Activated CD4-positive, alpha-beta T cell treated with anti-CD3 and anti-CD28 coated beads, Interleukin-2, Interleukin-6, amounts not matched to agents 100 ng/mL and 50 ng/mL, durations not matched to agents 16 hours and 8 hours (primary cell): ENCODE data around the gene HCRTR1.

Experiments used
- DNase-seq: peaks from one replicate; pipeline ENCODE4 v3.0.0-alpha.2; 2020

HCRTR1 gene

DNA sequence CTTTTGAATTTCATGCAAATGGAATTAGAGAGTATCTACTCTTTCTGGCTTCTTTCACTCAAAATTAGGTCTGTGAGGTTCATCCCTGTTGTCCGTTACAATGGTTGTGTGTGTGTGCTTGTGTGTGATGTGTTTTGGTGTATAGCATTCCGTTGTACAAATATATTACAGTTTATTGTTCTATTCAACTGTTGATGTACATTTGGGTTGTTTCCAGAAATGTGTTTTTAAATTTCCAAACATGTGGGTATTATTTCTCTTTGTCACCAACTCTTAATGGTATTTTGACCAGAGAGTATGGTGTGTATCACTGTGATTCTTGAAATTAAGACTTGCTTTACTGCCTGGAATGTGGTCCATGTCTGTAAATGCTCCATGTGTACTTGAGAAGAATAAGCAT, 16.8 kb upstream of the HCRTR1 start:
- no peak for DNase-seq

DNA sequence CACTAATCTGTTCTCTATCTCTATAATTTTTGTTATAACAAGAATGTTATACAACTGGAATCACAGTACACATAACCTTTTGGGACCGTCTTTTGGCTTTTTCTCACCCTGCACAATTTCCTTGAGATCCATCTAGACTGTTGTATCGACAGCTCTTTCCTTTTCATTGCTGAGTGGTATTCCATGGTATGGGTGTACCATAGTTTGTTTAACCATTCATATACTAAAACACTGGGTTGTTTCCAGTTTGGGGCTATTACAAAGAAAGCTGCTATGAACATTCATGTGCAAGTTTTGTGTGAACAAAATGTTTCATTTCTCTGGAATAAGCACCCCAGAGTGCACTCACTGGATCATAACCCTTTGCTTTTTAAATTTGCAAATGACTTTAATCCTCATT, 15.4 kb upstream of the HCRTR1 start:
- no peak for DNase-seq

DNA sequence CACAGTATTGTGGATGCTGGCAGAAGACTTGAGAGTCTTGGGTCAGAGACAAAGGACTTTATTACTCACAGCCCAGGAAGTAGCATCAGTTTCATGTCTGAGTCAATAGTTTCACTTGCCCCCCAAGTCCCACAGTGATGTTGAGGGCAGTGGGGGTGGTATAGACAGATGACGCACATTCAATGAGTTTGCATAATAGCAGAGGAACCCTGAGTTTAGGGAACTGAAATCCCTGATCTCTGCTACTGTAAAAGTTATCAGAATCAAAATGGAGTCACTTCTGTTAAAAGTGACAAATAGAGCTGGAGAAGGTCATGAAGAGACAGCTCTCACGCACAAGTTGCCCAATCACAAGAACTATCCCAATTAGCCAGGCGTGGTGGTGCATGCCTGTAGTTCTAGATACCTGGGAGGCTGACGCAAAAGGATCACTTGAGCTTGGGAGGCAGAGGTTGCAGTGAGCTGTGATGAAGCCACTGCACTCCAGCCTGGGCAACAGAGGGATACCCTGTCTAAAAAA, 11.5 kb upstream of the HCRTR1 start:
- DNase-seq, result peak; percentile 86

GRCh38 chr1:31607360-31607759, 10.1 kb upstream of the HCRTR1 start:
- no peak for DNase-seq

- no peak for DNase-seq
Observed at GRCh38 chr1:31609514-31610118, 7.9 kb upstream of the HCRTR1 start.

DNA sequence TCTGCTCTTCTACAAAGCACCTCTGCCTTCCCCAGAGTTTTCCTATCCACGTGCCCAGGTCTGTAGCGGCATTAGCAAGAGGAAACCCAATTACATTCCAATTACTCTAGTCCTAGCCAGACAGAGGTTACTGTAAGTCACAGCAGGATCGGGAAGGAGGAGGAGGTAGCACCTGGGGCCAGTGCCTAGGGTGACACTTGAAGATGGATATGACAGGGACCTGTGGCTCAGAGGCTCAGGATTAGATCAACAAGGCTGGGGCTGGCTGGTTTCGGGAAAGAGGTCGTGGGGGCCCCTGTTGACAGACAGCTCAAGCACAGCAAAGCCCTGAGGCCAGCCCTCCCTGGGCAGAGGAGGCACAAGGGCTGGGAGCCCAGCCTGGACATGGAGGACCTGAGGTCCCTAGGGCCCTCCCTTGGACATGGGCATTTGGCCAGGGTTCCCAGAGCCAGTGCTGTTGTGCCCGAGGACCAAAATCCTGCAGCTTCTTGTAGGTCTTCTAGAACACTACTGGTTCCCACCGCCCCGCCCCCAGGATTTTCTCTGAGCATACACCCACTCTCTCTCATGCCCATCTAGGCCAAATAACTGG, 3.0 kb upstream of the HCRTR1 start:
- DNase-seq, result no peak

- DNase-seq, result no peak
Observed at GRCh38 chr1:31615414-31615813, 2.1 kb upstream of the HCRTR1 start.

DNA sequence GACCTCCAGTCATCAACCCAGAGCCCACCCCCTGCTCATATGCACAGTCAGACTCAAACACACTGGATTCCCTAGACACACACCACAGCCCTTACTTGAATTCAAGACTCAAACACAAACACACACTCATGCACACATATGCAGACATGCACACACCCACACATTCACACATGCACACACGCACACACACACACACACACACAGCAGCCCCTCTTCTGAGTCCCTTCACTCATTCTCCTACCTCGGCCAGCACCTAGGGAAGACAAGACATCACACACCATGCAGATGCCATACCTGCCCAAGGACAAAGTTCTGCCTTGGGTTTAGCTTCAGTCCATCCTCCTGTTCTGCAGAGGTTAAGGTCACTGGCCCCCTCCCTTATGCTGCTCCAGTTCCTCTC, 1.6 kb upstream of the HCRTR1 start:
- no peak for DNase-seq

DNA sequence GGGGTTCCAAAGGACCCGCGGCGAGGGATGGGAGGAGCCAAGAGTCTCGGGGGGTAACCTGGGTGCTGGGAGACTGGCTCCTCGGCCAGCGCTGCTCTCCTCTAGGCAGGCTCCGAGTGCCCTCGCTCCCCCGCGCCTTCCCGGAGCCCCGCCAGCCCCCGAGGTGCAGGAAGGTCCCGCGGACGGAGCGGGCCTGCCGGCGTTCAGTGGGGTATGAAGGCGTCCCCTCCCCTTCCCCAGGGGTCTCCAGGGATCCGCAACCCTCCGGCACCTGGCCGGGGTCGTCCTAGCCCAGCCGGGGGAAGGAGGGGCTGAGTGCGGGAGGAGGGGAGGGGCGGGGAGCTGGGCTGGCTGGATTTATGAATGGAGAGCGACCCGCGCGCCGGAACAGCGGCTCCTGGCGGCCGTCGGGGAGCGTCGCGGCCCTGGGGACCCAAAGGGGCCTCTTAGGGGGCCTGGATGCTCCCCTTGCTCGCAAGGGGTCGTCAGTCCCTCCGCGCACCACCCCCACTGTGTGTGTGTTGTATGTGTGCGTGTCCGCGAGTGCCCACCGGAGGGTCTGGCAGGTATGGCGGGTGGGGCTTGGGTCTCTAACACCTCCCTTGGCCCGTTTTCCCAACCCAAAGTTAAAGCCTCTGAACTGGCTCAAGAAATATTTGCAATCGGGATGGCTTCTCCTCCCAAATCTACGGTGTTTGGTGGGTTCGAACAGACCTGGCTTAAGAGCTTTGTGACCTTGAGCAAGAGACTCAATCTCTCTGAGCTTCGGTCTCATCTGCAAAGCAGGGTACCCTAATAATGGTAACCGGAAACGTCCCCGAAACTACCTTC, 642 bp downstream of the HCRTR1 start:
- DNase-seq, result peak; percentile 49

- no peak for DNase-seq
Observed at GRCh38 chr1:31618916-31619846, 1.7 kb downstream of the HCRTR1 start.

DNA sequence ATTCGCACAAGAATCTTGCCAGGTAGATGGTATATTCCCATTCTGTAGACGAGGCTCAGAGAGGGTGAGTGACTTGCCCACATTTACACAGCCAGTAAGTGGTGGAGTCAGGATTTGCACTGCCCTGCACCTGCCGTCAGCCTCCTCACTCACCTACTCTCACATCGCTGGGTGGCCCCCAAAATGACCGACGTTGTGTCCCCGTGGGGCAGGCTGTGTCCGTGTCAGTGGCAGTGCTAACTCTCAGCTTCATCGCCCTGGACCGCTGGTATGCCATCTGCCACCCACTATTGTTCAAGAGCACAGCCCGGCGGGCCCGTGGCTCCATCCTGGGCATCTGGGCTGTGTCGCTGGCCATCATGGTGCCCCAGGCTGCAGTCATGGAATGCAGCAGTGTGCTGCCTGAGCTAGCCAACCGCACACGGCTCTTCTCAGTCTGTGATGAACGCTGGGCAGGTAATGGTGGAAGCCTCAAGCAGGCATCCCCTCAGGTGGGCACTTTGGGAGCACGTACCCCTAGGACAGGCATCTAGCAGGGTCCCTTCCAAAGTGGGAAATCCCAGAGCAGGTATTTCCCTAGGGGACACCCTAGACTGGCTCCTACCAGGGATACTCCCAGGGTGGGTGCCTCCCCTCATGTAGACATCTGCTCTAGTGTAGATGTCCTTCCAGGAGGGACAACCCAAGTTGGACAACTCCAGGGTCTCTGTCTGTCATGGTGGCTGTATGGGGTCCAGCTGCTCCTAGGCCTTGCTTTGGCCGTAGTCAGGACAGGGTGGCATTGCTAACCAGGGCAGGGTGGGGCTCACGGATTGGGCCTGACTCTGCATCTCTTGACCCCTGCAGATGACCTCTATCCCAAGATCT, 3.4 kb downstream of the HCRTR1 start:
- no peak for DNase-seq

DNA sequence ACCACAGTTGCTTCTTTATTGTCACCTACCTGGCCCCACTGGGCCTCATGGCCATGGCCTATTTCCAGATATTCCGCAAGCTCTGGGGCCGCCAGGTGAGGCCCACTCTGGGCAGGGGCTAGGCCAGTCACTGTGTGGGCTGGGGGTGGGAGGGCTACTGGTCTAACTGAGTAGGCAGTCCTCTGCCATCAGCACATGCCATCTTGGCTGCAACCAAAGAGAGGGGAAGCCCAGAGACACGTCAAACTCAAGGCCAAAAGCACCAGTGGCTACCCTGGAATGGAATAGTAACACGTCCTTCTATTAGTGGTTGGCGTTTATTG, 4.0 kb downstream of the HCRTR1 start:
- no peak for DNase-seq

DNA sequence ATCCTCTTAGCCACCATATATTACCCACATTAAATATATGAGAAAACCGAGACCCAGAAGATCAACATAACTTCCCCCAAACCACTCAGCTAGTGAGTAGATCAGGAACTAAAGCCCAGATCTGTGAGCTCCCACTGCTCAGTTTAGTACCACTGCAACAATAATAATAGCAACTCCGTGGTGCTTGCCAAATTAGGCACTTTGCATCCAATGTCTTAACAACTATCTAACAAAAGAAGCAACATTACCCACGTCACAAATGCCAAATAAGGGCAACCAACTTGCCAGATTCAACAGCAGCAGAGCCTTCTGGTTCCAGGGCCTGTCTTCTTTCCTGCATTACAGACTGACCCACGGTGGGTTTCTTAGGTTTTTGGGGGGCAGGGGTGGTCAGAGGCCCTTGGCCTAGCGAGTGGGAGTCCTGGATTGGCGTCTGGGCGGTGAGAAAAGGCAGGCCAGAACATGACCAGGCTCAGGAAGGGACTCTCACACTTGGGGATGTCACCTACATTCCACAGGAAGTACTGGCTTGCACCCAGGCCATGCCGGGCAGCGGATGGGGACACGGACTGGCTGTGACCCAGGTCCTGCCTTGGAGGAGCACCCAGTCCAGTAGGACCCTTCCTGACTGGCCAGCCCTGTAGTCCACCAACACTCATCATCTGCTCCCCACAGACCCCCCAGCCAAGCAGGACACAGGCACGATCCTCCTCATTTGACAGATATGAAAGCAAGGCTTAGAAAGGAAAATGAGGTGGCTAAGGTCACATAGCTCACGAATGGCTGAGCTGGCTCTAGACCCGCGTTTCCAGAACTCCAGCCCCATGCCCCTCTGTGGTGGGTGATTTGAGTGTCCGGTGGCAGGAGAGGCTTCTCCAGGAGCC, 4.6 kb downstream of the HCRTR1 start:
- no peak for DNase-seq

DNA sequence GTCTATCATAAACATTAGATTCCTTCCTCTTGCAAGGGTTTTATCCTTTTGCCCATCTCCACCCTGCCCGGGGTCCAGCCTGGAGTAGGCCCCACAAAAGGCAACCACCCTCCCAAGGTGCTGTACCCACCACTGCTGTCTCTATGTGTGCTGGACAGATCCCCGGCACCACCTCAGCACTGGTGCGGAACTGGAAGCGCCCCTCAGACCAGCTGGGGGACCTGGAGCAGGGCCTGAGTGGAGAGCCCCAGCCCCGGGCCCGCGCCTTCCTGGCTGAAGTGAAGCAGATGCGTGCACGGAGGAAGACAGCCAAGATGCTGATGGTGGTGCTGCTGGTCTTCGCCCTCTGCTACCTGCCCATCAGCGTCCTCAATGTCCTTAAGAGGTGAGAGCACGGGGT, 5.9 kb downstream of the HCRTR1 start:
- DNase-seq, result no peak

- peak; percentile 20 for DNase-seq
Observed at GRCh38 chr1:31624309-31624708, 6.8 kb downstream of the HCRTR1 start.

DNA sequence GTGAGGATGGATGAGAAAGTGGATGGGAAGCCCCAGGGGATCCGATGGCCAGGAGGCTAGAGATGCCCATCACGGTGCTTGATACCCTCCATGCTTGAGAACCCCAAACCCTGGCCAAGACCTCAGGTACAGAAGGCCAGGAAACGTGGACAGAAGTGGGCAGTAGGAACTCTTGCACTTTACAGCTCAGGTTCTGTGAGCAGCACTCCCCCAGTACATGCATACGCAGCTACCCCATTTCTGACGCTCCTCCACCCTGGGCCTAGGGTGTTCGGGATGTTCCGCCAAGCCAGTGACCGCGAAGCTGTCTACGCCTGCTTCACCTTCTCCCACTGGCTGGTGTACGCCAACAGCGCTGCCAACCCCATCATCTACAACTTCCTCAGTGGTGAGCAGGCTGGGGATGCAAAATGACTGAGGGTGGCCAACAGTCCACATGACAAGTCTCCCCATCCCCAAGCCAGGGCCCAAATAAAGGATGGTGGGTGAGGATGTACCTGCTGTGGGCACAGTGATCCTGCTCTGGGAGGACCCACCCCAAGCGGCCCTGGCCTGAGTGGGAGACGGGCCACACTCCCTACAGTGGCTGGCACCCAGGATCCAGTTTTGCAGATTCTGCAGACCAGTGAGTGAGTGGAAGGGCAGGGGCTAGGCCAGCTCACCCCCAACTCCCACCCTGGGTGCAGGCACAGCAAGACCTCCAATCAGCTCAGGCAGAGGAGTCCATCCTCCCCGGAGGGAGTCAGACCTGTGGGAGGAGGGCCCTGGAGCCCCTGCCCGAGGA, 7.4 kb downstream of the HCRTR1 start:
- DNase-seq, result no peak

DNA sequence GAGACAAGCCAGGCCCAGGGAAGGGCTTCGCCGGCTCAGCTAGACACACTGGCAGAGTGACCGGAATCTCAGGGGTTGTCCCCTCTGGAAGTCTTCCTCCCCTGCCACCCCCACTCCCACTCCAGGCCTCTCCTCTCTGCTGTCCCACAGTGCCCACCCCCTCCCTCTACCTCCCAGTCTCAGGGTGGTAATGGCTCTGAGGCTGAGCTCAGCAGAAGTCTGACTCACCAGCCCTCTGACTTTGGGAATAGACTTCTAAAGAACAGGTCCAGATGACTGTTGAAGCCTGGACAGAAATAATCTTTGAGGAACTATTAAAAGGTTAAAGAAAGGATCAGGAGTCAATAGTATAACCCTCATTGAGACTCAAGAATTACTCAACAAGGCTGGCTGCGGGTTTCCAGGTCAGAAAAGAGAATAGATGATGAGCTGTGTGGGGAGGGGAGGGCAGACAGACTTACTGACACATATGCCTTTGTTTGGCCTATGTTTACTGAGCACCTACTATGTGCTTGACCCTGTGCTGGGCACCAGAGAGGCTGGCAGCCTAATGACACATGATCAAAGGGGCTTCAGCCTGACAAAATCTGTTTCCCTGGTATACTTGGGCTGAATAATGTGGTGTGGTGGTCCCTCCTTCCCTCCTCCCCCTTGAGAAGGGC, 8.2 kb downstream of the HCRTR1 start:
- no peak for DNase-seq

- DNase-seq, result no peak
Observed at GRCh38 chr1:31626223-31627207, 9.0 kb downstream of the HCRTR1 start.
